ENCODE results near the gene NMRK1. TPM values are rescaled to one million over a fixed set of nuclear protein-coding genes. Genes with fewer than 3 reads are reported as not detected.

Gene NMRK1
- total RNA-seq, 1 donor from 2014 or later = 38.5 TPM

DNA sequence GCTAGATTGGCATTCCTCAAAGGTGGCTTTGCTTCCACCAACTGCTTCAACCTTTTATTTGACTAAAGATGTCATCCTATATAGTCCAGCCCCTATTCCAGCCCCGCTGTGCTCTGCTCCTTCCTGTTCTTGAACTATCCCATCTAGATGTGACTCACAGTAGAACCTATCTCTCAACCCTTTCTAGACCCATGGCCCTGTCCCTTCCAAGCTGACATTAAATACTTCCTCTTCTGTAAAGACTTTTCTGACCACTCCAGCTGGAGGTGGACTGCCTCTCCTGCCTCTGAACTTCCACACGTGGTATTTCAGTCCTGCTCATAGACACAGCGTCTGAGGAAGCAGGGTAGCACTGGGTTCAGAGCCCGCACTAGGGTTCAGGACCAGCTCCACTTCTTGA is 32.7 kb upstream of the NMRK1 start:
- Histone ChIP-seq H3K27me3 (ENCODE audit: low read depth) (no peaks in the 10 kb centered on the region), H3K4me1 (peaks cover 12% of the 10 kb centered on the region), H3K27ac (no peak overlapping the region), H3K9me3 (no peaks in the 10 kb centered on the region), H3K36me3 (peaks cover 31% of the 10 kb centered on the region), H3K4me3 (no peak overlapping the region)
- no peak for TF ChIP-seq CTCF (IDR thresholded peaks at IDR 0.05)
- ATAC-seq (peak; percentile 28 to 63), DNase-seq (no peak)
- intact Hi-C loops (cut with DNase I) = no loop called here

DNA sequence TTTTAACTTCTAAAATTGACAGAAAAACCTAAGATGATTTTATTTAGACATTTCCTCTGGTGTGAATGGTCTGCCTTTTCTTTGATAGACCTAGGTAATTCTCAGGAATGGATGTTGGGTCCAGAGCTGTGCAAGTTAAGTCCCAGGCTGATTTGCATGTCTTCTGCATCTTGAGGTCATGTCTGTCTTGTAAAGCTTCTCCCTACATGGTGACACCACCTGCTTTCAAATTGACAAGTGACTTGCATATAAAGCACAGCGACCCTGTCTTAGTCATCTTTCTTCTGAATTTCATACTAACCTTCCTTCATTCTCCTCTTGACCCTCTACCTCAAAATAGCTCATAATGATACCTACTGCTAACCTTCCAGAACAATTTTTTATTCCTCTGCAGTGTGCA is 29.6 kb upstream of the NMRK1 start:
- no peak overlapping the region for H3K4me3 ChIP-seq
- no peaks in the 10 kb centered on the region for H3K27me3 ChIP-seq (ENCODE audit: low read depth)
- intact Hi-C loops (cut with DNase I) = no loop called here
- peaks cover 22% of the 10 kb centered on the region for H3K4me1 ChIP-seq
- peaks cover 31% of the 10 kb centered on the region for H3K36me3 ChIP-seq
- H3K27ac ChIP-seq = no peak overlapping the region
- ATAC-seq = no peak
- H3K9me3 ChIP-seq = no peaks in the 10 kb centered on the region
- no peak for TF ChIP-seq CTCF (IDR thresholded peaks at IDR 0.05)
- no peak for DNase-seq

DNA sequence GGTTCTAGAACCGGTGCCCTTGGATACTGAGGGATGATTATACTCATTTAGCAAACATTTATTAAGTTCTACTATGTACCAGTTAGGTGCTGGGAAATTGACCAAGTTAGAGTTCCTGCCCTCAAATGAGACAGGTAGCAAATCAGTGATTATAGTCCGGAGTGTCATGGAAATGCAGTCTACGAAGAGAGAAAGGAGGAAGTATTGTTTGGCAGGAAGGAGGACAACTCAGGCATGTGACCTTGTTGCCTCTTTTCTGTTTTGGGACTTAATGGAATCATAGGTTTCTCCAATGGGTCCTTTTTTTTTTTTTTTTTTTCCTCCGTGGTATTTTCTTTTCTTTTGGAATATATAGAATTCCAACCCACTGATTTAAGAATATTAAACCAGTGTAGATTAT is 28.4 kb upstream of the NMRK1 start:
- no peak for DNase-seq
- no peak for TF ChIP-seq CTCF (IDR thresholded peaks at IDR 0.05)
- Histone ChIP-seq H3K27ac (no peak overlapping the region), H3K9me3 (no peaks in the 10 kb centered on the region), H3K4me3 (no peak overlapping the region), H3K27me3 (ENCODE audit: low read depth) (no peaks in the 10 kb centered on the region), H3K36me3 (peaks cover 23% of the 10 kb centered on the region), H3K4me1 (peaks cover 31% of the 10 kb centered on the region)
- intact Hi-C loops (cut with DNase I) = no loop called here
- ATAC-seq = no peak

GRCh38 chr9:75112789-75113188 is 24.8 kb upstream of the NMRK1 start:
- H3K27me3 ChIP-seq (ENCODE audit: low read depth) = no peaks in the 10 kb centered on the region
- H3K36me3 ChIP-seq = peaks cover 3% of the 10 kb centered on the region
- H3K27ac ChIP-seq = no peak overlapping the region
- H3K9me3 ChIP-seq = no peaks in the 10 kb centered on the region
- no peak for ATAC-seq
- H3K4me3 ChIP-seq = no peak overlapping the region
- no peak for TF ChIP-seq CTCF (IDR thresholded peaks at IDR 0.05)
- H3K4me1 ChIP-seq = peaks cover 50% of the 10 kb centered on the region
- DNase-seq = no peak
- intact Hi-C loops (cut with DNase I) = no loop called here

- no peaks in the 10 kb centered on the region for H3K27me3 ChIP-seq (ENCODE audit: low read depth)
- H3K4me1 ChIP-seq = peaks cover 44% of the 10 kb centered on the region
- H3K36me3 ChIP-seq = no peaks in the 10 kb centered on the region
- no peak overlapping the region for H3K27ac ChIP-seq
- intact Hi-C loops (cut with DNase I) = no loop called here
- peak; percentile 66 to 79 for ATAC-seq
- DNase-seq = no peak
- H3K4me3 ChIP-seq = no peak overlapping the region
- H3K9me3 ChIP-seq = no peaks in the 10 kb centered on the region
- TF ChIP-seq CTCF (IDR thresholded peaks at IDR 0.05) = no peak
Observed at GRCh38 chr9:75111019-75111622, 23.2 kb upstream of the NMRK1 start.
